Activated CD8-positive, alpha-beta memory T cell treated with anti-CD3 and anti-CD28 coated beads for 4 hours (primary cell): ENCODE measurements around the gene XYLT1.

Experiments used
- DNase-seq, 2 donors: peaks; one replicate each; pipeline ENCODE4 v3.0.0-alpha.2; 2020; ENCODE audit warnings: low read depth in 2 of 2

XYLT1 gene

GRCh38 chr16:17286443-17286842 is 184.3 kb downstream of the XYLT1 start:
- no peak for DNase-seq

- DNase-seq, result no peak
Observed at GRCh38 chr16:17283016-17283415, 187.7 kb downstream of the XYLT1 start.

GRCh38 chr16:17282247-17282646 is 188.5 kb downstream of the XYLT1 start:
- no peak for DNase-seq

- no peak for DNase-seq
Observed at GRCh38 chr16:17281052-17281451, 189.7 kb downstream of the XYLT1 start.

- DNase-seq, result no peak
Observed at GRCh38 chr16:17278988-17279387, 191.8 kb downstream of the XYLT1 start.

- no peak for DNase-seq
Observed at GRCh38 chr16:17277981-17278381, 192.8 kb downstream of the XYLT1 start.

GRCh38 chr16:17276610-17277009 is 194.2 kb downstream of the XYLT1 start:
- DNase-seq, result no peak

- no peak for DNase-seq
Observed at GRCh38 chr16:17276010-17276530, 194.7 kb downstream of the XYLT1 start.

GRCh38 chr16:17275076-17276009 is 195.4 kb downstream of the XYLT1 start:
- no peak for DNase-seq

- peak in 1 of 2 donors; percentile 6 for DNase-seq
Observed at GRCh38 chr16:17273142-17273561, 197.6 kb downstream of the XYLT1 start.

- DNase-seq, result no peak
Observed at GRCh38 chr16:17272716-17273115, 198.0 kb downstream of the XYLT1 start.

GRCh38 chr16:17271687-17272086 is 199.1 kb downstream of the XYLT1 start:
- no peak for DNase-seq

GRCh38 chr16:17270683-17271109 is 200.1 kb downstream of the XYLT1 start:
- no peak for DNase-seq

- DNase-seq, result no peak
Observed at GRCh38 chr16:17270111-17270510, 200.6 kb downstream of the XYLT1 start.

- DNase-seq, result no peak
Observed at GRCh38 chr16:17269439-17269838, 201.3 kb downstream of the XYLT1 start.

GRCh38 chr16:17266608-17267313 is 204.0 kb downstream of the XYLT1 start:
- DNase-seq, result no peak

- DNase-seq, result no peak
Observed at GRCh38 chr16:17265154-17265553, 205.6 kb downstream of the XYLT1 start.

GRCh38 chr16:17261197-17261858 is 209.4 kb downstream of the XYLT1 start:
- no peak for DNase-seq

GRCh38 chr16:17260276-17260849 is 210.4 kb downstream of the XYLT1 start:
- DNase-seq, result no peak

GRCh38 chr16:17259751-17260270 is 210.9 kb downstream of the XYLT1 start:
- DNase-seq, result no peak
